GM21381 (cell line): Measurements from ENCODE around the gene SUSD4.

Experiments
- ATAC-seq: cut with Tn5 transposase; IDR thresholded peaks from one replicate; pipeline ENCODE4 v1.9.1; 2021; ENCODE audit warnings: mild to moderate bottlenecking, moderate library complexity; ENCODE audit not compliant: unreplicated experiment

Gene SUSD4

DNA sequence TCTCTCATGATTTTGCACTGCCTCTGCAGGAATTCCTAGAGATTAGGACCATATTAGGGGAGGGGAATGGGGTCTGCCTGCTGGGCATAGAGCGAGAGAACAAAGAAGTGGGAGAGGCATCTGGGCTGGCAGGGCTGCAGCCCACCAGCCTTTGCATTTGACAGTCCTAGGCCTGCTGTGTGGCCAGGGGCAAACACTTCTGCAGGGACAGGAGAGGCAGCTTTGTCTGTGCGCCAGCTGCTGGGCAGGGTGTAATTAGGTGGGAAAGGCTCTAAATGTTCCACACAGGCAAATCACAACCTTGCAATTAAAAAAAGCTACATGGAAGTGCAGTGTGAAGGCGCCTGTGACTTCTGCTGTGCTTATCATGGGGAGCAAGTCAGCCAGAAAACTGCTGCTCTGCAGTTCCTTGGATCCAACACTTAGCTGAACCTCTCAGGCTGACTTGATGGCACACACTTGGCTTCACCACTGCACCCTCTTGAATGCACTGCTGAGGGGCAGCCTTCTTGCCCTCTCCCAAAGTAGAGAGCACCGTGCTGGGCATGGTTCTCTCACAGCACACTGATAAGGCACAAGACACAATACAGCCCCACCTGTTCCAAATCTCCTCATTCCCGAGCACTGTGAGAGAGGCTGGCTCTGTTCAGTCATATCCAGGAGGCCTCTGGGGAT lies 147.3 kb downstream of the SUSD4 start:
- no peak for ATAC-seq

DNA sequence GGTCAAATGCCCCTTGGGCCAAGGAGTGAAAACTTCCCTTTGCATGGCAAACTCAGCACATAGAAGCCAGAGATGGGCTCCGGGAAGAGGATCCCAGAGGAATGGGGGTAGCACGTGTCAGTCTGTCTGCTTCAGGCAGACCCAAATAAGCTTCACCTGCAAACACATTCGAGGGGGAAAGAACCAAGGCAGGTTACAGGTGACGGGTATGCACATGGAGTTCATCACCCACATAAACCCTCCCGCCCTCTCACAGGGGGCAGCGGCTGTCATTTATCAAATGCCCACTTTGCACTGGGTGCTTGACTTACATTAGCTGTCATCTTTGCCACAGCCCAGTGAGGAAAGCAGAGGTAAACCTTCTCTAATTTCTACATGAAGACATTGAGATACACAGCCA lies 147.9 kb downstream of the SUSD4 start:
- no peak for ATAC-seq

DNA sequence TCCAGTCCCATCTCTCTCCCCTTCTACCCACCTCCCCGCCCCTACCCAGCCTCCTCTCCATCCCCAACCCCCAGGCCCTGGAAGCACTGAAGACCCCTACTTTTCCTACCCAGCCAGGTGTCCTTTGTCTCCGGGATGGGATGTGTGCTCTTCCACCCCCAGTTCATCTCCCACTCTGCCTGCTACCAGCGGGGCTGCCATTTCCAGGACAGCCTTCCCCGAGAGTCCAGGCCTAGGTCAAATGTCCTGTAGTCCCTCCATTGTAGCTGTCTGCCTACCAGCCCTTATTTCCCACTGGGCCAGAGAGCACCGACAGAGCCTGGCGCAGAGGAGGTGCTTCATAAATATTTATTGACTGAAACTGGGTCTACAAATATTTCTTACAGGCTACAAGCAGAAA lies 148.9 kb downstream of the SUSD4 start:
- no peak for ATAC-seq

DNA sequence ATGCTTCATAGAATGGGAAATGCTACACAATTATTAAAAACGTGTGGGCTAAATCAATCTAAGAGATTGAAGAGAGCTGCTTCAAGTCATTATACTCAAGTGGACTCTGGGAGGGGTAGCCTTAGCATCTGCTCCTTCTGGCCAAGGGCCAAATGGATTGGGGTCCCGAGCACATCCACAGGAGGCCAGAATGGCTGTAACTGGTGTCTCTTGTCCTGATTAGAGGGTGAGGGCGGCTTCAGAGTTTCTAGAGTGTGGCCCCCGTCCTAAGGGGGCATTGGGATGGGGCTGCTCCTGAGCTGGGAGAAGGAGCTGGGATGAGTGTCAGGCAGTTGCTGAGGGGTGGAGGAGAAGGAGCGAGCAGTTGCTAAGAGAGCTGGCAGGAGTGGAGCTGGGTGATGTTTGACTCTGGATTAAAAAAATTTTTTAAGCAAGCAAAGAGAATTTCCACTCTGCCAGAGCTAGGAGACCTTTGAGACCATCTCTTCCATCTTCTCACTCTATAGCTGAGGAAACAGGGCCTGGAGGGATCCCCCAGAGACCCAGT lies 149.6 kb downstream of the SUSD4 start:
- ATAC-seq: no peak

DNA sequence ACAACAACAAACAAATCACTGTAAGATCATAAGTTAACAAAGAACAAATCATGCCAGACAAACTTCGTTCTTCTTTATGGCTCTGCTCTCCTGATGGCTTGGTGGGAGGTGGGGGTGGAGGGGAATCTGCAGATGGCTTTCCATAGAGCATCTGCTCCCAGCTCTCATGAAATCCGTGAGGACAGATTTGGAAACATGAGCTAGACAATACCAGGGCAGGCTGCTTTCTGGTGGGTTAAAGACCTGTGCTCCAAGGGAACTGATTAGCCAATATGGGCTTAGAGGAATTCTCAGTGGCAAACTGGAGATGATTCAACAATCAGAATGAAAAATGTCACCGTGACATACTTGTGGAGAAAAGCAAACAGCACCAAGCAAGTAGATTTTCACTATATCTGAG lies 151.5 kb downstream of the SUSD4 start:
- ATAC-seq: no peak

DNA sequence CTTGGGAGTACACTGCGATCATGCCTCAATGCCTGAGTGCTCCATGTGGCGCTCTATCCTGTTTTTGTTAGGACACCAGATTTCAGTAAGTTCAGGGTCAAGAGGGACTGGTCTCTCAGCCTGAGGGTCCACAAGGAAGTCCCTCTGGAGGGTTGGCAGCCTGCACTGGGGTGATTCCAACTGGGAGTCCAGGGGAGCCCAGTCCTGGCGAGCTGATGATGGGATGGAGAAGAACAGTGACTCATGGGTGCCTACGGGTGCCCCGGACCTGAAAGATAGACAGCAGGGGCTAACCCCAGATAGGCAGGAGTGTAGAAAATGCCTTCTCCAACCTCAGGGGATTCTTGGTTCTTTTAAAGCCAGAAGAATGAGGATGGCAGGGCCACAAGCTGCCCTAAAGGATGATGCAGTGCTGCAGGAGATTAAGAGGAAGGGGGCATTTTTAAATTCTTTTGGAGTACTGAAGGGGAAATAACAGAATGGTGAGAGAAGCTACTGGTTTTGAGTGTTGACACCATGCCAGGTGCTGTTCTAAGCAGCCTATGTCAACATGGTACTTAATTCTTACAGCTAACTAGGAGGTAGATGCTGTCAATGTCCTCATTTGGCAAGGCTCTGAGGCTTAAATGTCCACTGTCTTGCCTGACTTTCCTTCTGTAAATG lies 152.5 kb downstream of the SUSD4 start:
- no peak for ATAC-seq

DNA sequence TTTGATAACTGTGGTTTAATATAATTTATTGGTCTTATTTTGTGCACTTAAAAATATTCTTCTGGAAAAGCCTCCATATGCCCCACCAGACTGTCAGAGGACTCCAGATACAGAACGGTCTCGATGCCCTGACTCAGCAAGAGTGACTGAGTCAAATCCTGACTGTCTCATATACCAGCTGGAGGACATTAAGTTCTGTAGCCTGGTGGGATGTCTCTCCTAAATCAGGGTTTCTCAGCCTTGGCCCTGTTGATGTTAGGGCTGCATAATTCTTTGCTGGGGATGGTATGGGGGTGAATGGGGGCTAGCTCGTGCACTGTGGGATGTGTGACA lies 153.2 kb downstream of the SUSD4 start:
- ATAC-seq: no peak

DNA sequence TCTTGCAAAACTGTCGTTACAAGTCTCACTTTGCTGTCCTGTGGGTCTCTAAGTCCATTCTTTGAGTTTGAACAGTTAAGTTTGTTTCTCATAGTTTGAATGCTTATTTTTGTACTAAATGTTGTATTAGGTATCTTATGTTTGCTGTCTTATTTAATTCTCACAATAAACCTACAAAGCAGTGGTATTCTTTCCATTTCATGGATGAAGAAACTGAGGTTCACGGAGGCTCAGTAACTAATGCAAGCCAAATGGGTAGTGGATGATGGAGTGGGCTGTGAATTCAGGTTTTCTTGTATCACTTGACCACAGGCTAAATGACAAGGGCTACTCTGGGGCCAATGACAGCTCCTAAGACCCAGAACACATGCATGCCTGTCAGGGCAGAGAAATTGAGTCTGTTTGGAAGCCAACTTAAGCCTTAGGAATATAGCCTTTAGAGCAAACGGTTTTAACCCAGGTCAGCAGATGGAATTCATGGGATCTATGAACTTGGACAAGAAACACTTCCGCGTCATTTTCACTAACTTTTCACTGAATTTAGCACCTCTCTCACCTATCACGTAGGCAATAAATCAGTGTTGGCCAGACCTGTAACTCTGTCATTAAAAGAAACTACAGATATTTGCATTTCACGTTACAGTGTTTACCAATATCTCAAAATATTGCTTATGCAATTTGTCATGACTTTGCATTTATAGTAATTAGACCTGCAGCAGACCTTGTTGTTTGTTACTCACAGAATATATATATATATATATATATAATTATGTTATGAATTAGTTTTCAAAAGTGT lies 153.8 kb downstream of the SUSD4 start:
- ATAC-seq: no peak

DNA sequence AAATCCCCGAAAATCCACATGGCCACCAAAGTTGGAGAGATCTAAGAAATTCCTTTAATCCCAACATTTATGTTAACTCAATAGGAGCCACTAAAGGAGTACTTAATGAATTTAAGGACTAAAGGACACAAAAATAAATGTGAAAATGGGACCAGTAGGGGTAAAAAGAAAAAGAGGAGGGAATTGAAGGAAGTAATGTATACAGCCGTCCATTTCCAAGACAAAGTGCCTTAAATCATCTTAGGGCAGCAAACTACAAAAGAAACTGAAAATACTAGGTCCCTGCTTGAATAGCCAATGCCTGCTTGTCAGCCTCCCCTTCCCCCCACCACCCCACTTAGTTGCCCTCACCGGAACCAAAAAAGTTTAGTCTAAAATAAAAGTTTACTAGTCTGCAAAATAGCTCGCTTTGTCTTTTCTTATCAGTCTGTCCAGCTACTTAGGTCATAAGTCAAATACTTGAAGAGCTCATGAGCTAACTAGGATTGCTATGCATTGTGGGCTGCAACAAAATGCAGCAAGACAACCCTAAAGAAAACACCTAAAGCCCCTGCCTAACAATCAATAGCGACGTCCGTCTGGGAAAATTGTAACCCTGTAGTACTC lies 154.6 kb downstream of the SUSD4 start:
- ATAC-seq: no peak

DNA sequence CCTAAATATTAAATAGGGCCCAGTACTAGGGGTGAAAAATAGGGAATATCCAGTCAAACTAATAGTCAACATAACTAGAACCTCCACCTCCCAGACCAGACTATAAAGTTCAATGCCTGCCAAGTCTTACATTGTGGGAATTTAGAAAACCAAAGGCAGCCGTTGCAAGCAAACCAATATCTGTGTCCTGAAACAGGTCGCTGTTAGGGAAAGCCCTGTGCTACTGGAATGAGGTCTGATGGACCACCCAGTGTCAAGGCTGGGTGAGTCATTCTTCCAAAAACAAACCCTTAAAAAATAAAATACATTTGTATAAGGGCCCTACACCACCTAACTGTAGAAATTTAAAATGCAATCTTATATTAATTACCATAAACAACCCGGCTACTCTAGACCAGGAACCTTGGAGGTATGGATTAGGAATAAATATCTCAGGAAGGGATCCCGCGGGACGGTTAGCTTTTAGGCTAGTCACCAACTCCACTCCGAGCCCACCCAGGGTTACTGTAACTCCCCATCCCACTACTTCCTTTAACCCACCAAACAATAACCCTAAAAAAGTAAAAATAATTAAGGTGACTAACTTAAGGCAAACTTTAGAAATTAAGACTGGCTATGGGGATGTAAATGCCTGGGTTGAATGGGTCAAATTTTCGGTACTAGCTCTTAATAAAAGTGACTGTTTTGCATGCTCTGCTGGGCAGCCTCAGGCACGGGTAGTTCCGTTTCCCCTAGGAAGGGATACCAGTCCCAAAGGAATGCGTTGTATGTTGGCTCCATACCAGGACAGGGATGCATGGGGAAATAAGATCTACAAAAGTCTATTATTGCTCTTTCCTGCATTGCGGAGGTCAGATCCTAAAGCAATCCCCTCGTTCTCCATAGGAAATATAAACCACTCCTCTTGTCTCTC lies 155.6 kb downstream of the SUSD4 start:
- ATAC-seq: no peak

DNA sequence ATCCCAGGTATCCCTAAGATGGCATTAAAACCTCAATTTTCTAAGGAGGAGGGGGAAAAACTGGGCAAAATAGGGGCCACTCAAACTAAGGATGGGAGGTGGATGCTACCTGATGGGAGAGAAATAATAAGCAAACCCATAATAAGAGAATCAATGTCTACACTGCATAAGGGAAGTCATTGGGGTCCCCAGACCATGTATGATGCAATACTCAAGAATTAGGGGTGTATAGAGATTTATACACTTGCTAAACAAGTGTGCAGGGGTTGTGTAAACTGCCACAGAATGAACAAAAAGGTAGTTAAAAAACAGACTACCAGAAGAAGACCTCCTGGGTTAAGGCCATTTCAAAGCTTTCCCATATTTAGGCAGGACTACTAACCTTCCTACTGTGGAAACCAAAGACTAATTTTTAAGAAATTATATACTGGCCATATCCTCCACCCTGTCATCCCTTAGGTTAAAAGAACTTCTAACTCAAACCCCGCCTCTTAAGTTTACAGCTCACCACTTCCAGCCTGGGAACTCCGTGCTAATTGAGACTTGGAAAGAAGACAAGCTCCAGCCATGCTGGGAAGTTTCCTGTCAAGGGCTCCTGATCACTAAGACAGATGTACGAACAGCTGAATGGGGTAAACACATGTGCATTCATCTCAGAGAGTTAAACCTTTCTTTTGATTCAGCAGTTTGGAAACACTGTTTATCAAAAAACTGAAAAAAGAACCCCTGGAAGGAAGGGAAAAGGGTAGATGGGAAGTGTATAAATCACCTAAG lies 156.5 kb downstream of the SUSD4 start:
- no peak for ATAC-seq

DNA sequence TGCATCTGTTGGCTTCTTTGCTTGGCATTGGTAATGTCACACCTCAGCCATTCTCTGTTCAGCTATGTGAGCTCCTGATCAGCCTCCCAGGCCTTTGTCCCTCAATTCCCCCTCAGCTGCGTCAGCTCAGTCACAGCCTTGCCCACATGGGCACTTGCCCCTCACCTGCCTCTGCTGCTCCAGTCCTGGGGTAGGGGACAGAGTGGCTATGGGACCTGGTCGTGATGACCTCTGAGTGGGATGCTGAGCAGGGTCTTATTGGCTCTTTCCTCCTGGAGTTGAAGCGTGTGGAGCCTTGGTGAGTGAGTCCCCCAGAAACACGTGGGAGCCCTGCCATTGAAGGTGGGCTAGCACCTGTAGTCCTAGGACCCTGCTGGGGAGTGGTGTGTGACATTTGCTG lies 159.6 kb downstream of the SUSD4 start:
- ATAC-seq: no peak

DNA sequence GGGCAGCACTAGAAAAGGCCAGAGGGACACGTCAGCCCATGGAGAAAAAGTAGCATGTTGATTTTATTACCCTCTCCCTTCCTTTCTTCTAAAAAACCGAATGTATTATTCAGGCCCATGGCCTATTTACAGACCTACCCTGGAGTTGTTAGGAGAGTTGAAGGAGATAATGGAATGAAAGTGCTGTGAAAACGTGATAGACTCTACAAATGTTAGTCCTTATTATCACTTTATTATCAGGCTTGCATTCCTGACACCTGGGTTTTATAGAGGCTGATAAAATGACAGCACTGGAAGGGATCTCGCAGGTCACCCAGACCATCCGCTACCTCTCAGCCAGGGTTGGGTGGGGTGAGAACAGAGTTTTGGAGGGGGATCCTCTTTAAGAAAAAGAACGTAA lies 160.3 kb downstream of the SUSD4 start:
- ATAC-seq: no peak

DNA sequence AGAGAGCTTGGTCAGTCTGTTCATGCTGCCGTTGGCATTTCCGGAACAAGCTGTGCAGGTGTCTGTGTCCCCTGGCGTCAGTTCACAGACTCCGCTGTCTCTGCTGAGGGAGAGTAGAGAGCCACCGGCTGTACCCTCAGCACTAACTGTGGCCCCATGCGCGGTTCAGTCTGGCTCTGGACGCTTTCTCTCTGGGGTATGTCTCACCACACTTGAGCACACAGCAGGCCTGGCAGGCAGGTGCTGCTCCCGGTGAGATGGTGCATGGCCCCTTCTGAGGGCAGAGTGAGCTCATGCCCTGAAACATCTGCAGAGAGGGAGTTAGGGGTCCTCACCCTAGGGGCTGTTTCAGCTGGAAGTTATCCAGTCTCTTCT lies 161.0 kb downstream of the SUSD4 start:
- ATAC-seq: no peak

DNA sequence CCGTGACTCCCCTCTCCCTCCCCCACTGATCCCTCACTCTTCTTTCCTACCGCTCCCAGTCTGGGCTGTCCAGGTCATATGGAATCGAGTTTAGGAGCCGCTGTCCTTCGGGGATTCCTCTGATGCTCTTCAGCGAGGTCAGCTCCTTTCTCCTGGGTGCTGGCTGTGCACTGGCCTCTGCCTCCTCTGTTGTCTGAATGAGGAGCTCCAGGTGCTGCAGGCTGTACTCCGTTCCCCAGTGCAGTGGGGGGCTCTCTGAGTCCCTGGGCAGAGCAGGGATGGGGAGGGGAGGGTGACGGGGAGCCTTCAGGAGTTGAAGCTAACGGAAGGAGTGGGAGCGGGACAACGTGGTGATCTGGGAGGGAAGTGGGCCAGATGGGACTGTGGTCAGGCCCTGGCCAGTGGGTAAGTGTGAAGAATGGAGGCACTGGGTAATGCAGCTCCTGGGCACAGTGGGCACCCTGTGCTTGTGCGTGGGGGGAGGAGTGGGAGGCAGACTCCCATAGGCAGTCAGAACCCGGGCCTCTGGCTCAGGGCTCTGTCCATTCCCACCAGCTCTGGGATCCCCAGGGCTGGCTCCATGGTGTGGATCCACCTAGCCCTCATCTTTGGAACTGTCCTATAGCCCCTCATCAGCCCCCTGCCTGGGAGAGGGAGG lies 161.5 kb downstream of the SUSD4 start:
- no peak for ATAC-seq

DNA sequence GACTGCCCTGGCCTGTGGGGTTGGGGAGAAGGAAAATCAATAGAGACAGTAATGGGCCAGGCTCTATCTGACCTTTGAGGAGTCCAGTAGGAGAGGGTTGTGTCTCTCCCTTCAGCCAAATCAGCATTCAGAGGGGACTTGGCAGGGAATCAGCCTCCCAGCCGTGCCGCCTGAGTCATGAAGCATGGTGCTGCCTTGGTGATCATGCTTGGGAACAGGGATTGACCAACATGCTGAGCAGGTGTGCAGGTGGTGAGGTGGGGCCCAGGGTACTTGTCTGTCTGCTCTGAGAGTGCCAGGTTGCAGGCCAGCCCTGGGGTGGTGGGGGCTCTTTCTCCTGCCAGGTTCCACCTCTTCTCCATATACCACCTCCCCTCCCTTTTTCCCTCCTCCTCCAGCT lies 162.0 kb downstream of the SUSD4 start:
- ATAC-seq: no peak

DNA sequence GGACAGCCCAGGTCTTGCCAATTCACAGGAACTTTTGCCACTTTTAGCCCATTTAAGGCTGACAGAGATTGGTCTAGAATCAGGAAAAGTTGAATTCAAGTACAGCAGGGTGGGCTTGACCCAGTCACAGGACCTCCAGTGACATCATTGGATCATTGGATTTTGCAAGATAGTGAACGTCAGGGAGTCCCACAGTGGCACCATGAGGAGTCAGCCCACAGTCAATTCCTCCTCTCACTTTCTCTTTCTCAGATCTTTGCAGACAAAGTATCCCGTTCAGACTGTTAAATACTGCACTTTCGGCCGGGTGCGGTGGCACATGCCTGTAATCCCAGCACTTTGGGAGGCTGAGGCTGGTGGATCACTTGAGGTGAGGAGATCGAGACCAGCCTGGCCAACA lies 163.1 kb downstream of the SUSD4 start:
- ATAC-seq: no peak

DNA sequence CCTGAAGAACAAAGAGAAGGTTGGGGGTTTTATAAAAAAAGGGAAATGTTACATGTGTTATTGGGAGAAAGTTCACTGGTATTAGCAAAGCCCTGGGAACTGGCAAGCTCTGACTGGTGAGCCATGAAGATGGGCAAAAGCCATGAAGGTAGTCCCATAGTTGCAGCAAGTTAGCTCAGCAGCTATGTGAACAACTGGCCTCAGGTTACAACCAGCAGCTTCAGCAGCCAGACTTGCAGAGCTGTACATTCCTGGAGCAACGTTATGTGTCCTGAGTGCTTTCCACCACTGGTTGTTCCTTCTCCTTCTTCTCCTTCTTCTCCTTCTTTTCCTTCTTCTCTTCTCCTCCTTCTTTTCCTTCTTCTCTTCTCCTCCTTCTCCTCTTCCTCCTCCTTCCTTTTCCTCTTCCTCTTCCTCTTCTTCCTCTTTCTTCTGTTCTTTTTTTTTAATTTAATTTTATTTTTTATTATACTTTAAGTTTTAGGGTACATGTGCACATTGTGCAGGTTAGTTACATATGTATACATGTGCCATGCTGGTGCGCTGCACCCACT lies 164.8 kb downstream of the SUSD4 start:
- ATAC-seq: no peak

DNA sequence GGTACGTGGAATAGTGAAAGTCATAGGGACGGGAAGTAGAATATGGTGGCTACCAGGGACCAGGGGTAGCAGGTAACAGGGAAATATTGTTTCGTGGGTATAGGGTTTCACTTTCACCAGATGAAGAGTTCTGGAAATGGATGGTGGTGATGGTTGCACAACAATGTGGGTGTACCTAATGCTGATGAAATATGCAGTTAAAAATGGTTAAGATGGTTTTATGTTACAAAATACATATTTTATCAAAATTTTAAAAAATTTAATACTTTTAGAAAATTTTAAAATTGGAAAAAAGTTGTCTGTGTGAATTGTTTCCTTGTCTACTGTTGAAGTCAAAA lies 165.4 kb downstream of the SUSD4 start:
- no peak for ATAC-seq
